B cell (primary cell): ENCODE measurements around the gene GAL3ST2. TPM values are rescaled to one million over a fixed set of nuclear protein-coding genes. Genes with fewer than 3 reads are reported as not detected.

Experiments used
- ATAC-seq: fragments of 200-7000 bp; cut with Tn5 transposase; one replicate; pipeline ENCODE4 v1.10.0; 2021; ENCODE audit warnings: low read depth, mild to moderate bottlenecking, moderate number of reproducible peaks, moderate library complexity
- CTCF ChIA-PET: fragments of 350-600 bp; sonication (Branson Sonifier 250); formaldehyde crosslinking; loops from one replicate; lab custom pipeline; 2021; ENCODE audit warnings: antibody characterized with exemption, inconsistent platforms; lab: Charles Lee
- POLR2A ChIA-PET: fragments of 350-600 bp; sonication (Branson Sonifier 250); formaldehyde crosslinking; loops from one replicate; lab custom pipeline; 2021; ENCODE audit warnings: antibody characterized with exemption; lab: Charles Lee
- DNase-seq: peaks from one replicate; pipeline ENCODE4 v3.0.0; 2013
- H2AFZ ChIP-seq: 2 replicates; pipeline ENCODE4 v1.6.1; 2012; ENCODE audit warnings: mild to moderate bottlenecking, low read depth, low read length; ENCODE audit not compliant: insufficient read depth, poor library complexity, severe bottlenecking
- H3K27ac ChIP-seq, 2 donors: 1 replicate in 1 of 2; 2 replicates in 1 of 2; pipeline ENCODE4 v1.5.1; 2012 to 2013; ENCODE audit warnings: low read length in 2 of 2, mild to moderate bottlenecking in 2 of 2, moderate library complexity in 1 of 2
- H3K27me3 ChIP-seq, 4 experiments: fragments of 200-600 bp in 1 of 4; sonication (generic) in 1 of 4; replicated peaks in 1 of 4; 1 replicate in 2 of 4; 2 replicates in 2 of 4; pipeline versions ENCODE4 v1.6.1 to v1.7.0; 2013 to 2016; ENCODE audit warnings: low read length in 3 of 4, mild to moderate bottlenecking in 2 of 4, mixed read lengths in 1 of 4, moderate library complexity in 1 of 4; ENCODE audit not compliant: insufficient read depth in 4 of 4, control insufficient read depth in 3 of 4; ENCODE audit errors: control extremely low read depth in 1 of 4
- H3K36me3 ChIP-seq, 2 experiments: replicated peaks in 1 of 2; 1 replicate in 1 of 2; 2 replicates in 1 of 2; pipeline versions ENCODE4 v1.6.1 to v1.7.1; 2013; ENCODE audit warnings: low read length in 1 of 2; ENCODE audit not compliant: insufficient read depth in 2 of 2, control insufficient read depth in 1 of 2; ENCODE audit errors: control extremely low read depth in 1 of 2, extremely low read depth in 1 of 2
- H3K4me1 ChIP-seq, 2 donors: fragments of 200-600 bp in 1 of 2; sonication (generic) in 1 of 2; 1 replicate in 1 of 2; 2 replicates in 1 of 2; pipeline versions ENCODE4 v1.5.1 to v1.6.1; 2013 to 2017; ENCODE audit warnings: low read length in 2 of 2; ENCODE audit not compliant: control insufficient read depth in 2 of 2, insufficient read depth in 2 of 2
- H3K4me2 ChIP-seq: replicated peaks from 2 replicates; pipeline ENCODE3; 2012; ENCODE audit warnings: mild to moderate bottlenecking, low read depth, low read length; ENCODE audit not compliant: poor library complexity, severe bottlenecking
- H3K4me3 ChIP-seq, 5 experiments: fragments of 200-600 bp in 1 of 5; sonication (generic) in 1 of 5; 1 replicate in 3 of 5; 2 replicates in 2 of 5; pipeline versions ENCODE4 v1.5.1 to v1.7.0; 2011 to 2016; ENCODE audit warnings: low read length in 4 of 5, mild to moderate bottlenecking in 4 of 5, low read depth in 2 of 5, control low read depth in 1 of 5, moderate library complexity in 1 of 5; ENCODE audit not compliant: insufficient read depth in 1 of 5; ENCODE audit errors: control extremely low read depth in 1 of 5, extremely low read depth in 1 of 5
- H3K79me2 ChIP-seq: fragments of 200-600 bp; sonication (generic); one replicate; pipeline ENCODE4 v1.6.0; 2016; ENCODE audit warnings: low read length; ENCODE audit not compliant: control insufficient read depth, insufficient read depth
- H3K9ac ChIP-seq: fragments of 200-600 bp; sonication (generic); 2 replicates; pipeline ENCODE4 v1.6.1; 2017; ENCODE audit warnings: mild to moderate bottlenecking, low read length, moderate library complexity
- H3K9me3 ChIP-seq, 3 donors: one replicate each; pipeline versions ENCODE4 v1.6.1 to v1.7.1; 2013; ENCODE audit warnings: low read length in 2 of 3; ENCODE audit not compliant: control insufficient read depth in 2 of 3, insufficient read depth in 1 of 3; ENCODE audit errors: control extremely low read depth in 1 of 3
- H4K20me1 ChIP-seq: 2 replicates; pipeline ENCODE4 v1.6.0; 2012; ENCODE audit warnings: mild to moderate bottlenecking, low read length; ENCODE audit not compliant: insufficient read depth, control insufficient read depth, poor library complexity, severe bottlenecking
- H3K27ac Mint-ChIP-seq: one replicate; pipeline ENCODE4 v1.8.0; 2021; ENCODE audit warnings: mixed read lengths
- H3K27me3 Mint-ChIP-seq: one replicate; pipeline ENCODE4 v1.8.0; 2021; ENCODE audit warnings: mixed read lengths
- H3K4me1 Mint-ChIP-seq: one replicate; pipeline ENCODE4 v1.8.0; 2021; ENCODE audit warnings: mixed read lengths
- H3K4me3 Mint-ChIP-seq: one replicate; pipeline ENCODE4 v1.8.0; 2021; ENCODE audit warnings: mixed read lengths
- H3K9me3 Mint-ChIP-seq: one replicate; pipeline ENCODE4 v1.8.0; 2022; ENCODE audit warnings: mixed read lengths; ENCODE audit not compliant: insufficient read depth
- CTCF ChIP-seq: fragments of 200-600 bp; IDR thresholded peaks from one replicate; pipeline ENCODE4 v1.8.0; 2022; ENCODE audit warnings: antibody characterized with exemption, mild to moderate bottlenecking
- EZH2 ChIP-seq: IDR thresholded peaks from 2 replicates; pipeline ENCODE4 v1.6.1; 2012; ENCODE audit warnings: borderline replicate concordance, low read depth, mild to moderate bottlenecking, moderate library complexity, low read length; ENCODE audit not compliant: insufficient read depth, poor library complexity, severe bottlenecking
- WGBS: methylation state at CpG from one replicate; pipeline ENCODE4 v1.1.5; 2013; ENCODE audit warnings: missing lambda C conversion rate; ENCODE audit not compliant: insufficient coverage; 5-methylcytosine and 5-hydroxymethylcytosine counted together
- intact Hi-C: fragments of 100-400 bp; cut with micrococcal nuclease; formaldehyde crosslinking; loops from one replicate; pipeline ENCODE4 v1.10.0; 2022
- polyA plus RNA-seq: library from polyadenylated mRNA; depleted of rRNA; stranded (reverse); fragments of >200 nt; gene quantifications from 2 replicates; pipeline ENCODE4 v1.2.3, GENCODE V29; 2012
- total RNA-seq, 2 donors: library from RNA; stranded (reverse); fragments of 120-200 nt in 1 of 2; gene quantifications; 1 replicate in 1 of 2; 2 replicates in 1 of 2; pipeline versions ENCODE4 v1.2.3 to v1.2.4, GENCODE V29; 2013 to 2022

The GAL3ST2 gene
- total and polyA plus RNA-seq, 2 donors (not counting 1 experiment from before 2014, with no cell fraction given): 0.10 TPM; not detected in 1

DNA sequence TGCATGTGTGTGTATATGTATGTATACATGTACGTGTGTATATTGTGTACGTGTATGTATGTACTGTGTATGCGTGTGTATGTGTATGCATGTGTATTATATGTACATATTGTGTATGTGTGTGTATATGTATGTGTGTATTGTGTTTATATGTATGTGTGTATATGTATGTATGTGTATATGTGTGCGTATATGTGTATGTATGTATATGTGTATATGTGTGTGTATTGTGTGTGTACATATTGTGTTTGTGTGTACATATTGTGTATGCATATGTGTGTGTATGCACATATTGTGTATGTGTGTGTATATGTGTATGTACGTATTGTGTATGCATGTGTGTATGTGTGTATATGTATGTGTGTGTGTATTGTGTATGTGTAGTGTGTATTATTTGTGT, 16.8 kb downstream of the GAL3ST2 start:
- peaks cover 2% of the 10 kb centered on the region for H3K27me3 Mint-ChIP-seq
- H3K9ac ChIP-seq: no peak overlapping the region
- H3K4me2 ChIP-seq: no peak overlapping the region
- no peaks in the 10 kb centered on the region for H3K79me2 ChIP-seq
- H3K9me3 Mint-ChIP-seq: no peaks in the 10 kb centered on the region
- no peak for ATAC-seq
- peaks cover 11% of the 10 kb centered on the region for H3K4me1 Mint-ChIP-seq
- H3K4me1 ChIP-seq: peaks cover 8 to 13% of the 10 kb centered on the region in 2 donors
- peaks cover 0 to 3% (median 0%) of the 10 kb centered on the region in 3 donors for H3K9me3 ChIP-seq
- no peak overlapping the region for H3K4me3 Mint-ChIP-seq
- no peak overlapping the region for H3K27ac ChIP-seq
- no peak for DNase-seq
- no peaks in the 10 kb centered on the region for H3K27me3 ChIP-seq
- WGBS: 96% methylated on average over 5 of the region's 5 CpGs
- H3K27ac Mint-ChIP-seq: no peak overlapping the region
- no peaks in the 10 kb centered on the region for H4K20me1 ChIP-seq
- intact Hi-C loops: no loop called here
- TF ChIP-seq EZH2 (no peak), CTCF (no peak)
- no peak overlapping the region for H3K4me3 ChIP-seq
- H3K36me3 ChIP-seq: no peaks in the 10 kb centered on the region
- ChIA-PET POLR2A (no interaction called here), CTCF (no interaction called here)
- H2AFZ ChIP-seq: no peak overlapping the region

DNA sequence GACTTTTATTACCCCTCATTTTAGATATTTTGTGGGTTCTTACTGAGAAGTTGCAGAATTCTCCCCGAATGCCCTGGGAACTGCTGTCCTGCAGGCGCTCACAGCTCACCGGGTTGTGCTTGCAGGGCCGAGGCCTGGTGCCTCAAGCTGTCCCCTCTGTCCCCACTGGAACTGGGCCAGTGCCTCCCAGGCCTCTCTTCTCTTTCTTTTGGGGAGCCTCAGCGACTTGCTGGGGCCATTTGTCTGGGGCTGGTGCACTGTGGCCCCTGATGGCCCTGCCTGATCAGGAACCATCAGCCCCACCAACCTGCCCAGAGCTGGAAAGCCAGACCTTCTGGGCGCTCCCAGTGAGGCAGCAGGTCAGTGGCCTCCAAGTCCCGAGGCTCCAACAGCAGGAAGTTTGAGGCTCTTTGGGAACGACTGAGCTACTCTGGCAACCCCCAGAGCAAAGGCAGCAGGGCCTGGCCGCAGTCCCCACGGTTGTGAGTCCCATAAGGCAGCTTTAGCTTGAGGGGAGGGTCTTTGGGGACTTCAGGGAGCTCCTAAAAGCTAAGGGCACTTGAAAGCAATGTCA, 17.7 kb downstream of the GAL3ST2 start:
- Histone ChIP-seq H3K27ac (no peak overlapping the region), H3K27me3 (no peaks in the 10 kb centered on the region), H4K20me1 (no peaks in the 10 kb centered on the region), H3K9ac (no peak overlapping the region), H3K4me3 (no peak overlapping the region), H3K9me3 (peaks cover 0 to 3% (median 0%) of the 10 kb centered on the region in 3 donors), H3K4me2 (no peak overlapping the region), H3K36me3 (no peaks in the 10 kb centered on the region), H3K4me1 (peaks cover 0 to 4% of the 10 kb centered on the region in 2 donors), H3K79me2 (no peaks in the 10 kb centered on the region), H2AFZ (no peak overlapping the region)
- Mint-ChIP-seq H3K27ac (no peak overlapping the region), H3K4me1 (peaks cover 1% of the 10 kb centered on the region), H3K9me3 (no peaks in the 10 kb centered on the region), H3K4me3 (no peak overlapping the region), H3K27me3 (peaks cover 2% of the 10 kb centered on the region)
- no peak for TF ChIP-seq CTCF
- TF ChIP-seq EZH2: no peak
- CTCF ChIA-PET: no interaction called here
- intact Hi-C loops: no loop called here
- no peak for DNase-seq
- 85% methylated on average over 9 of the region's 10 CpGs for whole genome bisulfite sequencing
- ATAC-seq: no peak
- POLR2A ChIA-PET: no interaction called here
